IMR-90 (cell line): Measurements from ENCODE around the gene ALS2. TPM values are rescaled to one million over a fixed set of nuclear protein-coding genes. Genes with fewer than 3 reads are reported as not detected.
A peak's percentile ranks its signal among the peaks of the same experiment; 100 is the strongest.

Experiments
- ATAC-seq: fragments of 200-7000 bp; cut with Tn5 transposase; 2 replicates; pipeline ENCODE4 v1.9.1; 2020; ENCODE audit warnings: low read depth, mild to moderate bottlenecking, moderate library complexity
- BruUV-seq: library from RNA; stranded (reverse); fragments of 400-500 nt; replicated peaks from 2 replicates; lab custom pipeline; 2021; lab: Mats Ljungman, UMichigan
- CTCF ChIA-PET: fragments of 300-600 bp; formaldehyde crosslinking; extraction: SDS; loops from one replicate; lab custom pipeline; 2021; ENCODE audit warnings: antibody characterized with exemption; lab: Yijun Ruan, JAX
- POLR2A ChIA-PET: fragments of 300-600 bp; sonication (Branson Sonifier 250); formaldehyde crosslinking; loops from one replicate; lab custom pipeline; 2022; ENCODE audit warnings: antibody characterized with exemption; ENCODE audit not compliant: unreplicated experiment; lab: Charles Lee
- DNase-seq: peaks from one replicate; pipeline ENCODE4 v3.0.0; 2013
- H2AFZ ChIP-seq: replicated peaks from 2 replicates; pipeline ENCODE3; 2013; ENCODE audit warnings: low read length, mild to moderate bottlenecking; ENCODE audit not compliant: poor library complexity
- H2AK5ac ChIP-seq: 2 replicates; pipeline ENCODE4 v1.6.1; 2013; ENCODE audit warnings: low read depth, low read length, inconsistent platforms
- H2AK9ac ChIP-seq: replicated peaks from 2 replicates; pipeline ENCODE3; 2013; ENCODE audit warnings: mild to moderate bottlenecking, low read depth, low read length, moderate library complexity; ENCODE audit not compliant: poor library complexity
- H2BK120ac ChIP-seq: 2 replicates; pipeline ENCODE4 v1.6.1; 2013; ENCODE audit warnings: low read depth, low read length, inconsistent platforms
- H2BK15ac ChIP-seq: 3 replicates; pipeline ENCODE4 v1.6.1; 2013; ENCODE audit warnings: low read depth, low read length, inconsistent platforms
- H2BK20ac ChIP-seq: 2 replicates; pipeline ENCODE4 v1.6.1; 2013; ENCODE audit warnings: low read depth, mild to moderate bottlenecking, inconsistent platforms, low read length, moderate library complexity
- H2BK5ac ChIP-seq: 2 replicates; pipeline ENCODE4 v1.6.1; 2013; ENCODE audit warnings: mild to moderate bottlenecking, low read depth, low read length, inconsistent platforms; ENCODE audit not compliant: poor library complexity, severe bottlenecking
- H3K14ac ChIP-seq: replicated peaks from 2 replicates; pipeline ENCODE4 v1.6.1; 2013; ENCODE audit warnings: low read depth, low read length, inconsistent platforms
- H3K18ac ChIP-seq: 2 replicates; pipeline ENCODE4 v1.6.1; 2013; ENCODE audit warnings: low read depth, low read length, control low read depth
- H3K23ac ChIP-seq: 2 replicates; pipeline ENCODE4 v1.6.1; 2013; ENCODE audit warnings: low read depth, low read length, inconsistent platforms
- H3K27ac ChIP-seq: 2 replicates; pipeline ENCODE4 v1.5.1; 2013; ENCODE audit warnings: mild to moderate bottlenecking, control low read depth, low read length; ENCODE audit not compliant: insufficient read depth
- H3K27me3 ChIP-seq: 2 replicates; pipeline ENCODE4 v1.6.1; 2013; ENCODE audit warnings: low read length; ENCODE audit not compliant: control insufficient read depth, insufficient read depth
- H3K36me3 ChIP-seq: 2 replicates; pipeline ENCODE4 v1.6.1; 2013; ENCODE audit warnings: low read length, mixed read lengths; ENCODE audit not compliant: control insufficient read depth, insufficient read depth
- H3K4ac ChIP-seq: 2 replicates; pipeline ENCODE4 v1.6.1; 2013; ENCODE audit warnings: low read depth, low read length, inconsistent platforms
- H3K4me1 ChIP-seq: 2 replicates; pipeline ENCODE4 v1.6.1; 2013; ENCODE audit warnings: low read length, mixed read lengths; ENCODE audit not compliant: control insufficient read depth, insufficient read depth
- H3K4me2 ChIP-seq: 2 replicates; pipeline ENCODE4 v1.6.1; 2013; ENCODE audit warnings: low read depth, mild to moderate bottlenecking, control low read depth, low read length, moderate library complexity
- H3K4me3 ChIP-seq: 2 replicates; pipeline ENCODE4 v1.5.1; 2013; ENCODE audit warnings: low read depth, mild to moderate bottlenecking, control low read depth, low read length, moderate library complexity; ENCODE audit not compliant: insufficient read depth
- H3K56ac ChIP-seq: 2 replicates; pipeline ENCODE4 v1.6.1; 2013; ENCODE audit warnings: low read length, inconsistent platforms; ENCODE audit not compliant: insufficient read depth; ENCODE audit errors: extremely low read depth
- H3K79me1 ChIP-seq, 2 experiments: 2 replicates each; pipeline ENCODE4 v1.6.1; 2013; ENCODE audit warnings: low read length in 2 of 2, inconsistent platforms in 1 of 2, low read depth in 1 of 2
- H3K9ac ChIP-seq: 2 replicates; pipeline ENCODE4 v1.6.1; 2013; ENCODE audit warnings: low read depth, low read length, control low read depth
- H3K9me1 ChIP-seq: 2 replicates; pipeline ENCODE4 v1.6.1; 2013; ENCODE audit warnings: low read length, inconsistent platforms; ENCODE audit not compliant: insufficient read depth
- H3K9me3 ChIP-seq: 2 replicates; pipeline ENCODE4 v1.6.1; 2013; ENCODE audit warnings: low read length; ENCODE audit not compliant: control insufficient read depth, insufficient read depth
- H4K20me1 ChIP-seq: 2 replicates; pipeline ENCODE4 v1.6.1; 2013; ENCODE audit warnings: low read length, inconsistent platforms; ENCODE audit not compliant: insufficient read depth
- H4K5ac ChIP-seq: 2 replicates; pipeline ENCODE4 v1.6.1; 2013; ENCODE audit warnings: mild to moderate bottlenecking, low read depth, low read length, control low read depth
- H4K8ac ChIP-seq, 2 experiments: 2 replicates each; pipeline ENCODE4 v1.6.1; 2013; ENCODE audit warnings: low read depth in 2 of 2, low read length in 2 of 2, control low read depth in 1 of 2, inconsistent platforms in 1 of 2
- H4K91ac ChIP-seq: 2 replicates; pipeline ENCODE4 v1.6.1; 2013; ENCODE audit warnings: low read depth, low read length, inconsistent platforms; ENCODE audit not compliant: insufficient read depth
- CEBPB ChIP-seq: IDR thresholded peaks from 2 replicates; pipeline ENCODE4 v1.6.1; 2012; ENCODE audit warnings: low read depth, low read length, improper control_type of control experiment
- MAFK ChIP-seq: IDR thresholded peaks from 2 replicates; pipeline ENCODE4 v1.6.1; 2012; ENCODE audit warnings: low read depth, low read length, improper control_type of control experiment
- MAZ ChIP-seq: IDR thresholded peaks from 2 replicates; pipeline ENCODE4 v1.6.1; 2012; ENCODE audit warnings: low read depth, mild to moderate bottlenecking, low read length, improper control_type of control experiment, moderate library complexity, borderline replicate concordance
- POLR2A ChIP-seq: IDR thresholded peaks from 2 replicates; pipeline ENCODE4 v1.6.1; 2012; ENCODE audit warnings: mild to moderate bottlenecking, low read depth, low read length
- WGBS, 2 experiments: methylation state at CpG; one replicate each; pipeline versions ENCODE4 v1.1.5 to v1.1.7; 2013; ENCODE audit warnings: missing lambda C conversion rate in 2 of 2; ENCODE audit not compliant: insufficient read length in 1 of 2; ENCODE audit errors: extremely low coverage in 2 of 2; 5-methylcytosine and 5-hydroxymethylcytosine counted together
- dilution Hi-C: fragments of 300-500 bp; cut with HindIII; formaldehyde crosslinking; loops from one replicate; pipeline ENCODE4 v1.14.3; 2018; ENCODE audit warnings: low sequenced_read_pairs; ENCODE audit not compliant: unreplicated experiment
- in situ Hi-C: fragments of 300-500 bp; cut with MboI; formaldehyde crosslinking; loops from 3 replicates; pipeline ENCODE4 v1.14.3; 2019; ENCODE audit warnings: low sequenced_read_pairs, inconsistent platforms, mixed read lengths
- intact Hi-C: fragments of 100-400 bp; cut with micrococcal nuclease; formaldehyde crosslinking; loops from 2 replicates; pipeline ENCODE4 v1.10.0; 2022
- polyA plus RNA-seq, 3 experiments: library from polyadenylated mRNA; depleted of rRNA; stranded (reverse); fragments of >200 nt; gene quantifications; 2 replicates each; pipeline ENCODE4 v1.2.3, GENCODE V29; 2012; ENCODE audit warnings: low replicate concordance in 1 of 3
- total RNA-seq: library from RNA; depleted of rRNA; stranded (reverse); fragments of >200 nt; gene quantifications from 2 replicates; pipeline ENCODE4 v1.2.3, GENCODE V29; 2012

The ALS2 gene
- total and polyA plus RNA-seq, 2 of the 4 experiments (the other 2 are of a cell fraction) = 14.4 to 42.3 TPM

- dilution Hi-C loops = no loop called here
- no peak overlapping the region for H2BK20ac ChIP-seq
- no peak overlapping the region; the same call in 1 of the 2 replicates for H3K4ac ChIP-seq
- H3K27ac ChIP-seq = no peak overlapping the region
- H2AFZ ChIP-seq = no peak overlapping the region
- no TSS peak for BruUV-seq
- in situ Hi-C loops = no loop called here
- peak overlapping the region; percentile 48; the same call in 1 of the 3 replicates for H2BK15ac ChIP-seq
- peaks cover 2% of the 10 kb centered on the region; the same call in 1 of the 2 replicates for H3K4me1 ChIP-seq
- H2AK5ac ChIP-seq = no peak overlapping the region
- H3K56ac ChIP-seq = no peak overlapping the region
- no peak for ATAC-seq
- H2AK9ac ChIP-seq = no peak overlapping the region
- no peak overlapping the region for H3K4me2 ChIP-seq
- no peak overlapping the region for H3K9ac ChIP-seq
- H3K14ac ChIP-seq = no peak overlapping the region
- no peak overlapping the region for H3K23ac ChIP-seq
- ChIA-PET POLR2A (no interaction called here), CTCF (no interaction called here)
- DNase-seq = no peak
- H4K20me1 ChIP-seq = no peaks in the 10 kb centered on the region
- H4K8ac ChIP-seq = no peak overlapping the region
- H4K91ac ChIP-seq = no peak overlapping the region
- 0 out of 2 replicates have a peak, but pooled peaks cover 4% of the 10 kb centered on the region for H3K9me1 ChIP-seq
- no peak overlapping the region for H3K4me3 ChIP-seq
- H2BK120ac ChIP-seq = no peak overlapping the region
- no peaks in the 10 kb centered on the region for H3K36me3 ChIP-seq
- H3K9me3 ChIP-seq = no peaks in the 10 kb centered on the region
- H2BK5ac ChIP-seq = no peak overlapping the region
- H4K5ac ChIP-seq = no peak overlapping the region
- H3K79me1 ChIP-seq = no peaks in the 10 kb centered on the region
- 100% methylated on average over 1 of the region's 5 CpGs; no CpG with 5 or more reads in 1 of the 2 experiments for WGBS, 2 experiments
- TF ChIP-seq MAFK (no peak), CEBPB (peak; percentile 45; the same call in 1 of the 2 replicates), MAZ (no peak), POLR2A (no peak)
- intact Hi-C loops = no loop called here
- no peak overlapping the region for H3K18ac ChIP-seq
- no peaks in the 10 kb centered on the region for H3K27me3 ChIP-seq
Measured at GRCh38 chr2:201816657-201817575, 36.2 kb upstream of the ALS2 start.
